ENCODE data around the gene BABAM1. TPM values are rescaled to one million over a fixed set of nuclear protein-coding genes. Genes with fewer than 3 reads are reported as not detected.

BABAM1 gene
- total RNA-seq, 4 donors from 2014 or later, result 54.6 to 66.8 (median 63.7) TPM

DNA sequence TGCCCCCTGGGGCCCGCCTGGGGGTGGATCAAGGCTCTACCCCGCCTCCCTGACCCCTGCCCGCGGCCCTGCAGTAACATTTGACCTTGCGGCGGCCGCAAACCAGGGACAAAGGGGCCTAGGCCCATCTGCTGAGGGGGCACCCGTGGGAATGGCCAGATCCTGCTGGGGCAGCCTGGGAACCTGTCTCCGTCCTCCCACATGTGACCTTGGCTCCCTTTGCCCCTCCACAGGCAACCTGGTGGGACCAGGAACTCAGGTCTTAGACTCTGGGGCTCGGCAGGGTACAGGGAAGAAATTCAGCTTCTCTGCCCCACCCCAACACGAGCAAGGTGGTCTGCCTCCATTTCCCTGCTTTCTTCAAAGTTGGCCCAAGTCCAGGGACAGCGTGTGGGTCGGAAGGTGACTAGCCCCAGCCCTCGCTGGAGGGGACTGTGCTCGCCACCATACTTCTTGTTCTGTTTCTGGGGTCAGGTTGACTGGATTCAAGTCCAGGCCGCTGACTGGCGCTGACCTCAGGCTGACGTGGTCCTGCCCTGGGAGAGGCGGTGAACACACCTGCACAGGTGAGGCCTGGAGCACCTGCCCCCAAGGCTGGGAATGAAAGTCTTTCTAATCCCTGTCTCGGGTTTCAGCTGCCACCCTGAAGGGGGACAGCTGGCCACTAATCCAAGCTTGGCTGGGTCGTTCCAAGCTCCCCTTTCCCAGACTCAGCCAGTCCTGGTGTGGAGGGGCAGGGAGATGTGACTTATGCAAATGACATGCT, 19.0 kb upstream of the BABAM1 start:
- H3K27me3 ChIP-seq, result no peaks in the 10 kb centered on the region
- no peak overlapping the region for H3K27ac ChIP-seq
- no peak for DNase-seq (ENCODE audit: low spot score in 2 of 2)
- no peaks in the 10 kb centered on the region for H3K9me3 ChIP-seq
- peaks cover 36% of the 10 kb centered on the region for H3K4me1 ChIP-seq
- H3K36me3 ChIP-seq, result no peaks in the 10 kb centered on the region
- WGBS, result 61% methylated on average over 2 of the region's 21 CpGs
- TF ChIP-seq EP300 (IDR thresholded peaks at IDR 0.05) (no peak), POLR2A (IDR thresholded peaks at IDR 0.05) (no peak), POLR2AphosphoS5 (IDR thresholded peaks at IDR 0.05) (no peak)
- TF ChIP-seq, protein P1, sequence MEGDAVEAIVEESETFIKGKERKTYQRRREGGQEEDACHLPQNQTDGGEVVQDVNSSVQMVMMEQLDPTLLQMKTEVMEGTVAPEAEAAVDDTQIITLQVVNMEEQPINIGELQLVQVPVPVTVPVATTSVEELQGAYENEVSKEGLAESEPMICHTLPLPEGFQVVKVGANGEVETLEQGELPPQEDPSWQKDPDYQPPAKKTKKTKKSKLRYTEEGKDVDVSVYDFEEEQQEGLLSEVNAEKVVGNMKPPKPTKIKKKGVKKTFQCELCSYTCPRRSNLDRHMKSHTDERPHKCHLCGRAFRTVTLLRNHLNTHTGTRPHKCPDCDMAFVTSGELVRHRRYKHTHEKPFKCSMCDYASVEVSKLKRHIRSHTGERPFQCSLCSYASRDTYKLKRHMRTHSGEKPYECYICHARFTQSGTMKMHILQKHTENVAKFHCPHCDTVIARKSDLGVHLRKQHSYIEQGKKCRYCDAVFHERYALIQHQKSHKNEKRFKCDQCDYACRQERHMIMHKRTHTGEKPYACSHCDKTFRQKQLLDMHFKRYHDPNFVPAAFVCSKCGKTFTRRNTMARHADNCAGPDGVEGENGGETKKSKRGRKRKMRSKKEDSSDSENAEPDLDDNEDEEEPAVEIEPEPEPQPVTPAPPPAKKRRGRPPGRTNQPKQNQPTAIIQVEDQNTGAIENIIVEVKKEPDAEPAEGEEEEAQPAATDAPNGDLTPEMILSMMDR (IDR thresholded peaks at IDR 0.05), result no peak
- H3K4me3 ChIP-seq, result no peak overlapping the region

DNA sequence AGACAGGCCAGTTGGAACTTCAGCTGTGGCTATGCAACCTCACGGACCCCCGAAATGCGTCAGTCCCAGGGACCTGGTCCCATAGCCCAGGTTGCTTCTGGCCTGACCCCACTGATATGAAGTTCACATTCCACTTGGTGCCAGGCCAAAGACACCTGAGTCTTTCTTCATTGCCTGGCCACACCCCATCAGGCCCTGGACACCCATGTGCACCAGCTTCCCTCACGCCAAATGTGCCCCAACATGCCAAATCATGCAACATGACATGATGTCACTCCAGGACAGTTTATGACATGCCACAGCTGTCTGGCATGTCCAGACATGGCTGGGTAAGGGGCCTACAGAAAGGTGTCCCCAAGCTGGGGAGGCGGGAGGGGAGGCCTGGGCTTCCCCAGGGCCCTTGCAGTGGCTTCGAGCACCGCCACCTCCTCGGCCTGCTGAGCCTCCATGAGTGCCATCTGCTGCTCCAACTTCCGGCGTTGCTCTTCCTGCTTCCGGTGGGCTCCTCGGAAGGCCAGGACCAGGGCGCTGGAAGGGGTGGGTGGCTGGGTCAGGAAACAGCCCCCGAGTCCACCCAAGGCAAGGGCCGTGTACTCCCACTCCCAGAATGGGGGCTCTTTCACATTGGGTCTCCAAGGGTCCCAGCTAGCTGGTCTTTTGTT, 17.2 kb upstream of the BABAM1 start:
- 80% methylated on average over 12 of the region's 15 CpGs for WGBS
- TF ChIP-seq POLR2AphosphoS5 (IDR thresholded peaks at IDR 0.05) (no peak), EP300 (IDR thresholded peaks at IDR 0.05) (no peak), POLR2A (IDR thresholded peaks at IDR 0.05) (no peak)
- TF ChIP-seq, protein P1 (IDR thresholded peaks at IDR 0.05), result no peak
- no peak for DNase-seq (ENCODE audit: low spot score in 2 of 2)
- no peak overlapping the region for H3K4me3 ChIP-seq
- H3K36me3 ChIP-seq, result no peaks in the 10 kb centered on the region
- no peak overlapping the region for H3K27ac ChIP-seq
- H3K9me3 ChIP-seq, result no peaks in the 10 kb centered on the region
- peaks cover 19% of the 10 kb centered on the region for H3K4me1 ChIP-seq
- H3K27me3 ChIP-seq, result no peaks in the 10 kb centered on the region

DNA sequence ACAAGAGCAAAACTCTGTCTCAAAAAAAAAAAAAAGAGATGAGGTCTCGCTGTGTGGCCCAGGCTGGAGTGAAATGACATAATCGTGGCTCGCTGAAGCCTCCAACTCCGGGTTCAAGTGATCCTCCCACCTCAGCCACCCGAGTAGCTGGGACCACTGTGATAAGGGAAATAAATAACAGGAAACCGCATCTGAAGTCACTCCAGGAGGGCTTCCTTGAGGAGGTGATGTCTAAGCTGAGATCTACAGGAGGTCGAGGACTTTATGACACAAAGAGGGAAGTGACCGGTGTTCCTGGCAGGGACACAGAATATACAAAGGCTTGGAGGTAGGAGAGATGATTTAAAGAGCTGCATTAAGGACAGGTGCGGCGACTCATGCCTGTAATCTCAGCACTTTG, 12.6 kb upstream of the BABAM1 start:
- Histone ChIP-seq H3K27ac (no peak overlapping the region), H3K9me3 (no peaks in the 10 kb centered on the region), H3K4me3 (no peak overlapping the region), H3K36me3 (no peaks in the 10 kb centered on the region), H3K27me3 (no peaks in the 10 kb centered on the region), H3K4me1 (no peaks in the 10 kb centered on the region)
- TF ChIP-seq, protein P1 (IDR thresholded peaks at IDR 0.05), result no peak
- TF ChIP-seq POLR2AphosphoS5 (IDR thresholded peaks at IDR 0.05) (no peak), POLR2A (IDR thresholded peaks at IDR 0.05) (no peak), EP300 (IDR thresholded peaks at IDR 0.05) (no peak)
- WGBS, result 88% methylated on average over 10 of the region's 10 CpGs
- DNase-seq (ENCODE audit: low spot score in 2 of 2), result no peak

DNA sequence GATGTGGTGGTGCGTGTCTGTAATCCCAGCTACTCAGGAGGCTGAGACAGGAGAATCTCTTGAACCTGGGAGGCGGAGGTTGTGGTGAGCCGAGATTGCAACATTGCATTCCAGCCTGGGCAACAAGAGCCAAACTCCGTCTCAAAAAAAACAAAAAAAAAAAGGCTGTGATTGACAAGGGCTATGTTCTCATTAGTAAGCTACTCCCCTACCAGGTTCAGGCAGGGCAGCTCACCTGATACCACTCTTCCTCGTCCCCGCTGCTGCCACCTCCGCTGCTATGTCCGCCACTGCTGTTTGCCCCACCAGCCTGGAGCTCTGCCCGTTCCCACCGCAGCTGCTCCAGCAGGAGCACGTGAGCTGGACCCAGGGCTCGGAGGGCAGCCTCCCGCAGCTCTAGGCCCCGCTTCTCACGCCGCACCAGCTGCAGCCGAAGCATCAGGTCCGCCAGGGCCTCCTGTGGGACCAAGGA, 12.1 kb upstream of the BABAM1 start:
- Histone ChIP-seq H3K27ac (no peak overlapping the region), H3K27me3 (no peaks in the 10 kb centered on the region)
- 67% methylated on average over 11 of the region's 18 CpGs for WGBS

More for the DNA sequence above, 12.1 kb upstream of the BABAM1 start:
- Histone ChIP-seq H3K4me3 (no peak overlapping the region), H3K4me1 (no peaks in the 10 kb centered on the region), H3K36me3 (no peaks in the 10 kb centered on the region), H3K9me3 (no peaks in the 10 kb centered on the region)
- DNase-seq (ENCODE audit: low spot score in 2 of 2), result no peak
- TF ChIP-seq POLR2AphosphoS5 (IDR thresholded peaks at IDR 0.05) (no peak), POLR2A (IDR thresholded peaks at IDR 0.05) (no peak), EP300 (IDR thresholded peaks at IDR 0.05) (no peak)
- TF ChIP-seq, protein P1 (IDR thresholded peaks at IDR 0.05), result no peak

All from suprapubic skin (tissue), 4 donors.